Right kidney (tissue), 1 donor: ENCODE results near the gene TGFBR3.
A peak's percentile ranks its signal among the peaks of the same experiment; 100 is the strongest.
"Not testable (repeated sequence)": the region's sequence is repeated elsewhere in the genome, so short reads cannot be mapped to it uniquely, and the experiment has no call there.

Experiments used
- DNase-seq: peaks from one replicate; pipeline ENCODE4 v3.0.0-alpha.2; 2016

TGFBR3 gene

DNA sequence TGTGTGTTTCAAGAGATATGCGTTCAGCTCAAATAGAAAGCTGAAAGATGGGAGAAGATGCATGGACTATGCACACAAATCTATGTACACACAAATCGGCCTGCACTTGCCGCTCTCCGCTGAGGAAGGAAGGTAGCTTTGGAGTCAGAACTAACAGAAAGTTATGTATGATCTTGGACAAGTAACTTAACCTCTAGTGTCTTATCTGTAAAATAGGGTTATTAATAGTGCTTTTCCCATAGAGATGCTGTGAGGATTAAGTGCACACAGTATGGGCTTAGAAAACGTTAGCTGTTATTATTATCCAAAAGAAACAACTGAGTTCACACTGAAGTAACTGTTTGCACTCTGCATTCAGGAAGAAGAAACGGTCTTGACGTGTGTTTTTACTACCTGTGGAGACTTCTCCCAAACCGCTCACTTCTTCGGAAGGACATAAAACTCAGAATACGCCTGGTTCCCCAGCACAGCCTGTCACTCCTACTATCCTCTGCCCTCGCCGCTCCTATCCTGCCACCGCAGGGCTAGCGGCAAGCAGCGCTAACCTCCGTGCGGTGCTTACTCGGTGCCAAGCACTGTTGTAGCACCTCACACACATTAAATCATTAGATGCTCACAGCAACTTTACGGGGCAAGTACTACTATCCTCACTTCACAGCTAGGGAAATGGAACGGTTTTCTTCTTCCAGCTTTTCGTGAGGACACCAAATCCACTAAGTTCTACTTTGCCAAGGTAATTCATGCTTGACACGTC is 1.3 kb downstream of the TGFBR3 start:
- DNase-seq: peak; percentile 15

DNA sequence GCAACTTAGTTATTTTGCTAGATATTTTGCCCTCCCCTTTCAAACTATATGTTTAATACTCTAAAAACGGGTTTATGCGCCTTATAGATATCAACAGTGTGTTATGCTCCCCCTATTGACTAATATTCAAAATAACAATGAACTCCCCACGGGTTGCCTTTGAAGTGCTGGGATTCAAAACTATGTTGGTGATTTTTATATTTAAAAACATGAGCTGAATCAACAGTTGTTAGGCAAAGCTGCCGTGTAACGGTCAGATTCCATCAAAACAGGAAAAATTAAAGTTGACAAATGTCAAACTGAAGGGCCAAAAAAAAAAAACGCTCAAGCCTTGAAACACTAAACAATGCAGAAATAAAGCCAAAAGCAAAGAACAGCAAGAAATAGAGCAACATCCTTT is 2.5 kb downstream of the TGFBR3 start:
- no peak for DNase-seq

DNA sequence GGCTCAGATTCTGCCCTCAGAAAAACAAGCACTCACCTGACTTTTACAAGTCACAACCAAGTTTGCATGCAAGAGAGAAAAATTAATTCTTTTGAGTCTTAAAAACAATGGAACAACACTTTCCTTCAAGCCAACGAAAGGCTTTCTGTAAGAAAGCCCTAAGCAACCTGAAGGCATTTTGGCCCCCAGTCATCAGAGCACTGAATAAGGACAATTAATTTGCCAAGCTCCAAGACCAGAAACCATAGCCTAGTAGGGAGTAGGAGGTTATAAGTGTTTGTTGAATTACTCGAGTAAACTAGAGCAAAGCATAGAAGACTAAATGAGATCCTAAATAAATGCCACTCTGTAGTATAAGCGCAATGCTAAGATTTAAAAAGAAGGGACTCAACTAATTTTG is 4.7 kb downstream of the TGFBR3 start:
- no peak for DNase-seq

- no peak for DNase-seq
These were observed 6.2 kb downstream of the TGFBR3 start for GRCh38 chr1:91879733-91880132.

DNA sequence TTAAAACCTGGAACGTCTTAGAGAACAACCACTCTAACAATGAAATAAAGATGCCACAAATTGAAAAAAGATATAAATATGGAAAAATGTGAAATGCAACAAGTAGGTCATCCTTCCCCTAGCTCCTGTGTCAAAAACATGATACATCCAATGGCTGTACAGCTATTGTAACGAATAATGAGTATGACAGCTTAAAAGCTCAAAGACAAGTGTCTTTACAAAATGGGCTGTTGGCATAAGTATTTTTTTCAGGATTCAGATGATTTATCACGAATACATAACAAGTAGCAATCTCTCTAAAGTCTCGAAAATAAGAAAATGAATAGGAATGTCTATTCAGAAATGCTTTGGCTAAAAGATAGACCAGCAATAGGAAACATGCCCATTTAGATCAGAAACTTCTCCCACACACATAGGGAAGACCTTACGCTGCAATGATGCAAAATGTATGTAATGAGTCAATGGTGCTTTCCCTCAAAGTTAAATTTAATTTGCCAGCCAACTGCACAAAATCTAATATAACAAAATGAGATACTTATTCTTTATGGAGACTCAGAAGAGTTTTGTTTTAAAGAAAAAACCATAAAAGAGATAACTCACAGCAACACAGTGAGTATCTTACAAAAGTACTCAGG is 8.3 kb downstream of the TGFBR3 start:
- no peak for DNase-seq

DNA sequence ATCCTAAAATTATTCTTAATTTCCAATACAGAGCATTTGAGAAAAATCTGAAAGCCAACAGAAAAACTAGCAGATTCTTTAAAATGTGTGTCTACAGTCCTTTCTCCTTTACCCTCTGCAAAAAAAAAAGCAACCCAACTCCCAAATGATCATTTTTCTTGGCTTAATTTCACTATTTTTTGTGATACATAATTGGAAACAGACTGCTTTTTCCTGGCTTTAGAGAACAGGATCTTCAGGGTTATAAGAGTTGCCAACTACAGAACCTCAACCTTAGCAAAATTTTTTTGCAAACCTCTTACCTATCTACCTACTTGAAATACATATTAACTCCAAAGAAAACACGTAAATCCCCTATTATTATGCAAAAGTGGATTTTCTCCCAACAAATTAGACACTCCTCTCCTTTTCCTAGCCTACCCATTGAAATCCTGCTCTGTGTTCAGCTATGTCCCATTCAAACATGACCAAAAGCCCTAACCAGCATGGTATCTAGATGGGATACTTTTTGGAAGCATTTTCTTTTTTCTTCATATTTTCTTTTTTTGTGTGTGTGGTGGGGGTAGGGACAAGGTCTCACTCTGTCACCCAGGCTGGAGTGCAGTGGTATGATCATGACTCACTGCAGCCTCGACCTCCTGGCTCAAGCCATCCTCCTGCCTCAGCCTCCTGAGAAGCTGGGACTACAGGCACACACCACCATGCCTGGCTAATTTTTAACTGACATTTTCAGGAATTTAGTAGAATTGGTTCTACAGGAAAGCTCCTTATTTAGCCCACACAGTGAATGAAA is 9.0 kb downstream of the TGFBR3 start:
- no peak for DNase-seq

GRCh38 chr1:91876040-91876470 is 9.9 kb downstream of the TGFBR3 start:
- no peak for DNase-seq

GRCh38 chr1:91874167-91874566 is 11.8 kb downstream of the TGFBR3 start:
- no peak for DNase-seq

DNA sequence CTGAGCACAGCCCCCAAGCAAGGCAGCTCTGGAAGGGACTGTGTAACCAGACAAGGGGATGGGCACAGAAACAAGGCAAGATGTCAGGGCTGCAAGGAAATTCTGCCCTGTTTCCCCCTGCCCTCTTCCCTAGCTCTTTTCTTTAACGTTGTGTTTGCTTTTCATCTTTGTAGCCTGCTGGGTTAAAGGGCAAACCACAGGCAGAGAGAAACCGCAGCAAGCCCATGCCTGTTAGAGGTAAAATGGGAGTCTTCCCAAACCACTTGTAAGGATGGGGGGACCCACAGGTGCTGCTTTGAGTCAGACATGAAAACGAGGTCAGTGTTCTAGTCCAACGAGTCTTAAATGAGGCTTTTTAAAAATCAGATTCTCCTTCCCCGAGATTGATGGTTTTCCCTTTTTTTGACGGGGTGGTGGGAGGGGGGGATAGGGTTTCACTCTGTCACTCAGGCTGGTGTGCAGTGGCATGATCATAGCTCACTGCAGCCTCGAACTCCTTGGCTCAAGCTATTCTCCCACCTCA is 13.3 kb downstream of the TGFBR3 start:
- no peak for DNase-seq

DNA sequence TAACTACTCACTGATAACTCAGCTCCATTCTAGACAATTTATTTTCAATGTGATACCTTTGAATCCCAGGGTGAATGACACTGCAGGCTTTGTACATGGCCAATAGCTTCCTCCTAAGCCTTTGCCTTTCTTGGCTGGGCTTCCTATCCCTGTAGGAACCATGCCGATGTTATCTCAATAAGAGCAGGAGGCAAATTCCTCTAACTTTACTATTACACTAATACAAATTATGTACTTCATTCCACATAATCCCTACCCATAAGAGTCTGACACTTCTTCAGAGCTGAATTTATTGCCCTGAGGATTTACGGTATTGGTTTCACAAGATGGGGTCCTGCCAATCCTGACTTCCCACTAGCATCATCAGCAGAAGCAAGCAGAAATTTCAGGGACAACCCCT is 14.0 kb downstream of the TGFBR3 start:
- no peak for DNase-seq

- no peak for DNase-seq
These were observed 15.6 kb downstream of the TGFBR3 start for GRCh38 chr1:91870322-91870721.

DNA sequence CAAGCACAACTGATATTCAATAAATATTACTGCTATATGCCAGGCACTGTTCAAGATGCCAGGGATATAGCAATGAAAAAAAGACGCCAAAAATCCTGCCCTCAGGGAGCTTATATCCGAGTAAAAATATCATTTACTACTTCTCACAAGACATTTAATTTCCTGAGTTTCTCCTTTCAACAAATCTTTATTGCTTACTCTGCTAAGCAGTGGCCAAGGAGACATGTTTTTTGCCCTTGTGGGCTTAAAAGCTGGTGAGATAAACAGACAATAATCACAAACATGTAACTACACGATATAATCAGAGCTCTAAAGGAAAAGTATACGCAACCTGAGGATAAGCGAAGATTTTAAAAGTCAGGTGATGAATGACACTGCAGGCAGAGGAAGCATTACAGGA is 19.5 kb downstream of the TGFBR3 start:
- DNase-seq: no peak

DNA sequence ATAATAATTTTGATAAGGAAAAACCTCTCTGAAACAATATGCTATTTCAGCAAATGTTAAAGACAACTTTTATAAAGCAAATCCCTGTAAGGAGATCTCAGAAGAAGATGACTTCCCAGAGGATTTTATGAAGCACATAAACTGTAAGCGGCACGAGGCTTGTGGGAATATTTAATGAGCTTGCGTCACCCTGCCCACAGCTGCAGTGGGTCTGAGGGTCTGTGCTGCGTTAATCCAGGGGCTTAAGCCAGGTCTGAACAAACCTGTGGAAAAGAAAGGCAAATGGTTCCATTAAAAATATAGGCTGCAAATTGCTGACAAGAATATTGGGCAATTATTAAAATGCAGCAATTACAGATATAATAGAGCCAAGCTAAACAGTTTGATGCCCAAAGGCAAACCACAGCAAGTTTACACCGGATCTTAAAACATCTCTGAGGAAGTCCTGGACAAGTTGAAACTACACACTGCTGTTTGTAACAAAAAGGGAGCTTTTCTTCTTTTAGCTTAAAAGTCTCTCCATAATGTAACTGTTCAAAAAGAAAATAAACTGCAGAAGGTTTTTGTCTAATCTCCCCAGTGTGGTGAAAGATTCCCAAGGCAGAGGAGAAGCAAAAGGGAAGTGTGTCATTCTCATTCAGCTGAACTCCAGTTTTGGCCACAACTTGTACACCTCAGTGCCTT is 21.8 kb downstream of the TGFBR3 start:
- no peak for DNase-seq

GRCh38 chr1:91863498-91863897 is 22.5 kb downstream of the TGFBR3 start:
- no peak for DNase-seq

GRCh38 chr1:91862120-91862519 is 23.8 kb downstream of the TGFBR3 start:
- no peak for DNase-seq

GRCh38 chr1:91857557-91858239 is 28.3 kb downstream of the TGFBR3 start:
- DNase-seq: no peak

- DNase-seq: no peak
These were observed 29.0 kb downstream of the TGFBR3 start for GRCh38 chr1:91856996-91857395.

DNA sequence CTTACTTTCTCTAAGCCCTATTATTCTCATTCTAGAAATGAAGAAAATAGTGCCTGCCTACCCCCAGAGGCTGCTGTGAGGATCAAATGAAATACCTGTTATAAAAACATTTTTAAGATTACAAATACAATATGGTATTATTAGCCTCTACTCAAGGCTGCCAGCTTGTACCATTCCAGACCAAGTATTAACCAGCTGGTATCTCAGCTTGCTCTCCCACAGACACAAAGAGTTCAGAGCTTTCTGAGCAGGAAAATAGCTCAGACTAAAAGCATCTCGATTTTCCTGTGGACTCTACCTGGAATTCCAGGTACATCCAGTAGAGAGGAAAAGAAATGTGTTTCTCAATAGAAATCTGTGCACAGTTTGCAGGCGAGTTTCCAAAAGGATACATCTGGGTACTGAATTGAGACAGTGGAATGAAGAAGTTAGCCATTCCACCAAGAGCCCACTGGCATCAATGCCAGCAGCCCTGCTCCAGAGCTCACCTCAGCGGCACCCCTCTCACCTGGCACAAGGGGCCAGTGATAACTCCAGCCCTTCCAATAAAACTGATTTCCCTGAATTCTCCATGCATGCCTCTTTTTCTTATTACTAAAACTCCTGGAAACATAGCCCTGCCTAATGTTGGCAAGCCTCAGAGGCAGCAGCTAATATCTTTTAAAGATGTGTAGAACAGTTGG is 31.0 kb downstream of the TGFBR3 start:
- no peak for DNase-seq

DNA sequence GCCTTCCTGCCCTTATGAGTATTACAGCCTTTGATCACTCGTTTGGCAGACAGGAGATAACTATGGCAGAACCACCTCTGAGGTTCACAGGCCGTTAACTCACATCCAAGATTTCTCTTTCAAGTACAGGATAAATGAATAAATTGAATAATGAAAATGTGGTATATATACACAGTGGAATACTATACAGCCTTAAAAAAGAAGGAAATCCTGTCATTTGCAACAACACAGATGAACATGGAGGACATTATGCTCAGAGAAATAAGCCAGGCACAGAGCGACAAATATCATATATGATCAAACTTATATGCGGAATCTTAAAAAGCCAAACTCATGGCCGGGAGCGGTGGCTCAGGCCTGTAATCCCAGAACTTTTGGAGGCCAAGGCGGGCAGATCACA is 32.6 kb downstream of the TGFBR3 start:
- DNase-seq: no peak

DNA sequence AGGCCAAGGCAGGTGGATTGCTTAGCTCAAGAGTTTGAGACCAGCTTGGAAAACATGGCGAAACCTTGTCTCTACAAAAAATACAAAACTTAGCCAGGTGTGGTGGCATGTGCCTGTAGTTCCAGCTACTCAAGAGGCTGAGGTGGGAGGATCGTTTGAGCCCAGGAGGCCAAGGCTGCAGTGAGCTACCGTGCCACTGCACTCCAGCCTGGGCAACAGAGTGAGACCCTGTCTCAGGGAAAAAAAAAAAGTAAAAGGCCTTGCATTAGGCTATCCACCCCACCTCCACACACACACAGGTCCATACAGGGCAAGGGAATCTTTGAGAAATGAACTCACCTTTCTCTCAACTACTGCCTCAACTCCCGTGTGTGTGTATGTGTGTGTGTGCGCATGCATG is 33.9 kb downstream of the TGFBR3 start:
- not testable (repeated sequence) for DNase-seq
